Measurements from ENCODE around the gene KNG1. TPM values are rescaled to one million over a fixed set of nuclear protein-coding genes. Genes with fewer than 3 reads are reported as not detected.
A peak's percentile ranks its signal among the peaks of the same experiment; 100 is the strongest.

KNG1 gene
- total RNA-seq, 2 donors from 2014 or later: not detected

- Mint-ChIP-seq H3K27me3 (ENCODE audit: low read depth) (no peaks in the 10 kb centered on the region), H3K36me3 (ENCODE audit: insufficient read depth in 2 of 2) (peaks cover 0 to 3% of the 10 kb centered on the region in 2 donors), H3K4me3 (no peak overlapping the region), H3K9me3 (no peaks in the 10 kb centered on the region), H3K4me1 (ENCODE audit: low read depth) (peaks cover 16% of the 10 kb centered on the region), H3K27ac (no peak overlapping the region)
- ATAC-seq (replicated peaks in 1 of 2) (peak; percentile 46 to 76), DNase-seq (no peak)
These were observed 43.1 kb downstream of the KNG1 start for GRCh38 chr3:186760141-186760833.

DNA sequence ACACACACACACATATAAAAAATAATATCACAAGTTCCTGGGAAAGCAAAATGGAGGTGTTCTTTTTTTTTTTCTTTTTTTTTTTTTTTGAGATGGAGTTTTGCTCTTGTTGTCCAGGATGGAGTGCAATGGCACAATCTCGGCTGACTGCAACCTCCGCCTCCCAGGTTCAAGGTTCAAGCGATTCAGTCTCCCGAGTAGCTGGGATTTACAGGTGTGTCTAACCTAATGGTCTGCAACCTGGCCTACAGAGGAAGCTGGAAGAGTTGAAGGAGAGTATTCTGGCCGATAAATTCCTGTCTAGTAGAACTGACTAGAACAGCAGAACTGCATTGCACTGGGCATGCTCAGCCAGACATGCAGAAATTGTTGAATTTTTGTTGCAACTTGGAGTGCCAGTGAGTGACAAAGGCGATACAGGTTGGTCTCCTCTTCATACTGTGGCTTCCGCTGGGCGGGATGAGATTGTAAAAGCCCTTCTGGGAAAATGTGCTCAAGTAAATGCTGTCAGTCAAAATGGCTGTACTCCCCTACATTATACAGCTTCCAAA lies 43.8 kb downstream of the KNG1 start:
- ATAC-seq (replicated peaks in 1 of 2): no peak
- Mint-ChIP-seq H3K4me1 (ENCODE audit: low read depth) (peaks cover 16% of the 10 kb centered on the region), H3K4me3 (no peak overlapping the region)

GRCh38 chr3:186772281-186772694 lies 55.1 kb downstream of the KNG1 start:
- Mint-ChIP-seq H3K4me1 (ENCODE audit: low read depth) (peaks cover 34% of the 10 kb centered on the region), H3K27me3 (ENCODE audit: low read depth) (no peaks in the 10 kb centered on the region), H3K9me3 (no peaks in the 10 kb centered on the region), H3K4me3 (peak overlapping the region; percentile 79 to 89), H3K27ac (peak overlapping the region; percentile 83), H3K36me3 (ENCODE audit: insufficient read depth in 2 of 2) (no peaks in the 10 kb centered on the region)
- DNase-seq (no peak), ATAC-seq (replicated peaks in 1 of 2) (peak; percentile 53 to 57)

More for the DNA sequence above, 43.8 kb downstream of the KNG1 start:
- no peak overlapping the region for H3K27ac Mint-ChIP-seq
- peaks cover 0 to 4% of the 10 kb centered on the region in 2 donors for H3K36me3 Mint-ChIP-seq (ENCODE audit: insufficient read depth in 2 of 2)
- no peaks in the 10 kb centered on the region for H3K9me3 Mint-ChIP-seq
- no peaks in the 10 kb centered on the region for H3K27me3 Mint-ChIP-seq (ENCODE audit: low read depth)
- DNase-seq: no peak

DNA sequence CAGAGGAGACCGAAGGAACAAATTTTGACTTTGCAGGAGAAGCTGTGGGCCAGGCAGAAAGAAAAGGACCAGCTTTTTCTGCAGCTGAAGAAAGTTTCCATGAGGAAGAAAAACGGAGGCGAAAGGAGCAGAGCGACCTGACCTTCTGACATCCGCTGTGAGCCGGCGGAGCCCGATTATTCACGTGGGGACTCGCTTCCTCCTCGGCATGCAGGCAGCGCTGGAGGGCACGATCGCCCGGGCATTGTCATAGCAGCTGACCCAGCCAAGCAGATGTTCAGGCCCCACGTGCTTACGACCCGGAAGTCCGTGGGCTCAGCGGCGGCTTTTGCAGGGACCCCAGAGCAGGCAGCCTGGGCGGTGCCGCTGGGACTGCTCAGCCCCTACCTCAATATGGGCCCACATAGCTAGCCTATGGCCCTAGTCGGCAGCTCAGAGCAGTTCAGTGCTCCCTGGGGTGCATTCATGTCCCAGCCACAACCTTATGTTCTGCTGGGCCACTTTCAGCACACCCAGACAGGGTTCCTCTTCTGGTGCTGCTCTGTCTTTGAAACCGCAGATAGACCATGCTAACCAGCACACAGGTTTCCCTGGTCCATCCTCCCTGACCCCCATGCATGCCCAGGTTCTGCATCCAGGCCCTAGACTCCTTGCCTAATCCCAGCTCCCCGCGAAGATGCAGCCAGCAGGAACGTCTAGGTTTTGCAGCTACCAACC lies 55.7 kb downstream of the KNG1 start:
- H3K27me3 Mint-ChIP-seq (ENCODE audit: low read depth): no peaks in the 10 kb centered on the region
- peak overlapping the region; percentile 83 for H3K27ac Mint-ChIP-seq
- H3K4me3 Mint-ChIP-seq: peak overlapping the region; percentile 79 to 89
- H3K36me3 Mint-ChIP-seq (ENCODE audit: insufficient read depth in 2 of 2): no peaks in the 10 kb centered on the region
- DNase-seq (peak; percentile 76 to 80), ATAC-seq (replicated peaks in 1 of 2) (peak; percentile 93 to 97)
- no peaks in the 10 kb centered on the region for H3K9me3 Mint-ChIP-seq
- H3K4me1 Mint-ChIP-seq (ENCODE audit: low read depth): peaks cover 34% of the 10 kb centered on the region

GRCh38 chr3:186775999-186776398 lies 58.8 kb downstream of the KNG1 start:
- no peak for ATAC-seq (replicated peaks in 1 of 2)
- Mint-ChIP-seq H3K4me1 (ENCODE audit: low read depth) (peaks cover 33% of the 10 kb centered on the region), H3K4me3 (no peak overlapping the region), H3K9me3 (no peaks in the 10 kb centered on the region), H3K27me3 (ENCODE audit: low read depth) (no peaks in the 10 kb centered on the region), H3K27ac (no peak overlapping the region), H3K36me3 (ENCODE audit: insufficient read depth in 2 of 2) (no peaks in the 10 kb centered on the region)
- DNase-seq: no peak

- H3K27me3 Mint-ChIP-seq (ENCODE audit: low read depth): no peaks in the 10 kb centered on the region
- ATAC-seq (replicated peaks in 1 of 2) (no peak), DNase-seq (no peak)
- H3K36me3 Mint-ChIP-seq (ENCODE audit: insufficient read depth in 2 of 2): peaks cover 9 to 12% of the 10 kb centered on the region in 2 donors
- no peak overlapping the region for H3K27ac Mint-ChIP-seq
- H3K9me3 Mint-ChIP-seq: no peaks in the 10 kb centered on the region
- H3K4me3 Mint-ChIP-seq: no peak overlapping the region
- H3K4me1 Mint-ChIP-seq (ENCODE audit: low read depth): peaks cover 12% of the 10 kb centered on the region
These were observed 62.0 kb downstream of the KNG1 start for GRCh38 chr3:186779204-186779603.

- Mint-ChIP-seq H3K27me3 (ENCODE audit: low read depth) (no peaks in the 10 kb centered on the region), H3K36me3 (ENCODE audit: insufficient read depth in 2 of 2) (peaks cover 30 to 45% of the 10 kb centered on the region in 2 donors), H3K4me3 (peak overlapping the region; percentile 92 to 97), H3K27ac (peak overlapping the region; percentile 99), H3K9me3 (no peaks in the 10 kb centered on the region), H3K4me1 (ENCODE audit: low read depth) (peaks cover 37% of the 10 kb centered on the region)
- DNase-seq: no peak
- ATAC-seq (replicated peaks in 1 of 2): peak in 1 of 2 donors; percentile 6
These were observed 65.4 kb downstream of the KNG1 start for GRCh38 chr3:186782542-186783057.

GRCh38 chr3:186783058-186783730 lies 66.0 kb downstream of the KNG1 start, which contains the start of gene EIF4A2:
Gene EIF4A2, plus strand, starts transcription at chr3:186783577. Its CDS starts 34 bp downstream, at chr3:186783611.
- DNase-seq: peak; percentile 94
- Mint-ChIP-seq H3K27me3 (ENCODE audit: low read depth) (no peaks in the 10 kb centered on the region), H3K27ac (peak within 1 kb of the TSS; percentile 99), H3K4me1 (ENCODE audit: low read depth) (peaks cover 43% of the 10 kb centered on the region), H3K9me3 (no peaks in the 10 kb centered on the region), H3K4me3 (peak within 1 kb of the TSS; percentile 92 to 97), H3K36me3 (ENCODE audit: insufficient read depth in 2 of 2) (peaks cover 36 to 51% of the 10 kb centered on the region in 2 donors)
- ATAC-seq (replicated peaks in 1 of 2): peak; percentile 77 to 79

GRCh38 chr3:186783731-186784515 lies 66.8 kb downstream of the KNG1 start:
- H3K36me3 Mint-ChIP-seq (ENCODE audit: insufficient read depth in 2 of 2): peaks cover 40 to 58% of the 10 kb centered on the region in 2 donors
- peak; percentile 74 to 87 for DNase-seq
- H3K4me1 Mint-ChIP-seq (ENCODE audit: low read depth): peaks cover 50% of the 10 kb centered on the region
- peak; percentile 50 to 53 for ATAC-seq (replicated peaks in 1 of 2)
- no peaks in the 10 kb centered on the region for H3K27me3 Mint-ChIP-seq (ENCODE audit: low read depth)
- H3K9me3 Mint-ChIP-seq: no peaks in the 10 kb centered on the region
- peak overlapping the region; percentile 99 for H3K27ac Mint-ChIP-seq
- peak overlapping the region; percentile 92 to 97 for H3K4me3 Mint-ChIP-seq

- Mint-ChIP-seq H3K36me3 (ENCODE audit: insufficient read depth in 2 of 2) (peaks cover 44 to 64% of the 10 kb centered on the region in 2 donors), H3K9me3 (no peaks in the 10 kb centered on the region), H3K27me3 (ENCODE audit: low read depth) (no peaks in the 10 kb centered on the region), H3K4me3 (peak overlapping the region; percentile 92 to 97), H3K27ac (peak overlapping the region; percentile 99), H3K4me1 (ENCODE audit: low read depth) (peaks cover 56% of the 10 kb centered on the region)
- DNase-seq: no peak
- ATAC-seq (replicated peaks in 1 of 2): no peak
These were observed 67.8 kb downstream of the KNG1 start for GRCh38 chr3:186784820-186785494.

DNA sequence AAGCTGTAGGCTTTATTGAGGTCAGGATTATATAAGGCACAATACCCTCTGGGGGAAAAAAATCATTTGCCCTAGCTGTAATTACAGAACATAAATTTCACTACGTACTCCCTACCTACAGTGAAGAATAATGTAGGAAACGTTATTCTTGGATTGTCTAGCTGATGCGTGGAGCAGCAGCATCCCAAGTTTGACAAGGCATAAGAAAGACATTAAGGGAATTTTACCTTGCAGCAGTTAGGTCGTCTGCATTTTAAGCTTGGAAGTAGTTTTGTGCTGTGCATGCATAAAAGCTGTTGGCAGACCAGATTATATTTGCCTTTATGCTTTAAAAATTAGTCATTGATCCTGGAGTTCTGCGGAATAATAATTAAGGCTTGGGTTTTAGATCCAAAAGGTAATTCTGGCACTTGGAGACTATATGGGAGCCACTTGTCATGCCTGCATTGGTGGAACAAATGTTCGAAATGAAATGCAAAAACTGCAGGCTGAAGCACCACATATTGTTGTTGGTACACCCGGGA lies 68.4 kb downstream of the KNG1 start:
- ATAC-seq (replicated peaks in 1 of 2) (no peak), DNase-seq (no peak)
- Mint-ChIP-seq H3K4me3 (peak overlapping the region; percentile 92 to 97), H3K36me3 (ENCODE audit: insufficient read depth in 2 of 2) (peaks cover 44 to 68% of the 10 kb centered on the region in 2 donors), H3K27me3 (ENCODE audit: low read depth) (no peaks in the 10 kb centered on the region), H3K4me1 (ENCODE audit: low read depth) (peaks cover 62% of the 10 kb centered on the region), H3K9me3 (no peaks in the 10 kb centered on the region), H3K27ac (peak overlapping the region; percentile 99)

All from activated T-cell treated with anti-CD3 and anti-CD28 coated beads, Interleukin-2, amount 50 U/mL, for 72 hours (primary cell).